Measurements from ENCODE around the gene TRPV3. TPM values are rescaled to one million over a fixed set of nuclear protein-coding genes. Genes with fewer than 3 reads are reported as not detected.

TRPV3 gene
- total RNA-seq, 6 experiments from 2014 or later: 0.07 to 0.66 (median 0.43) TPM; not detected in 1

GRCh38 chr17:3532106-3532858 lies 25.3 kb downstream of the TRPV3 start:
- Mint-ChIP-seq H3K27ac (no peak overlapping the region), H3K4me3 (no peak overlapping the region), H3K4me1 (ENCODE audit: low read depth) (no peaks in the 10 kb centered on the region), H3K27me3 (ENCODE audit: insufficient read depth) (peaks cover 10% of the 10 kb centered on the region), H3K36me3 (ENCODE audit: low read depth) (no peaks in the 10 kb centered on the region), H3K9me3 (peaks cover 3% of the 10 kb centered on the region; the same call in 1 of the 2 replicates)
- no peak for DNase-seq
- no peak for TF ChIP-seq CTCF (IDR thresholded peaks at IDR 0.05)

GRCh38 chr17:3531266-3532101 lies 26.1 kb downstream of the TRPV3 start:
- Mint-ChIP-seq H3K4me3 (no peak overlapping the region), H3K4me1 (ENCODE audit: low read depth) (no peaks in the 10 kb centered on the region)
- DNase-seq: no peak

GRCh38 chr17:3529817-3530741 lies 27.5 kb downstream of the TRPV3 start:
- TF ChIP-seq CTCF (IDR thresholded peaks at IDR 0.05): no peak
- Mint-ChIP-seq H3K4me1 (ENCODE audit: low read depth) (no peaks in the 10 kb centered on the region), H3K36me3 (ENCODE audit: low read depth) (no peaks in the 10 kb centered on the region), H3K9me3 (peaks cover 3% of the 10 kb centered on the region; the same call in 1 of the 2 replicates), H3K4me3 (no peak overlapping the region), H3K27ac (no peak overlapping the region), H3K27me3 (ENCODE audit: insufficient read depth) (peaks cover 14% of the 10 kb centered on the region)
- no peak for DNase-seq

More at GRCh38 chr17:3531266-3532101, 26.1 kb downstream of the TRPV3 start:
- no peak for TF ChIP-seq CTCF (IDR thresholded peaks at IDR 0.05)
- Mint-ChIP-seq H3K9me3 (peaks cover 3% of the 10 kb centered on the region; the same call in 1 of the 2 replicates), H3K27ac (no peak overlapping the region), H3K36me3 (ENCODE audit: low read depth) (no peaks in the 10 kb centered on the region), H3K27me3 (ENCODE audit: insufficient read depth) (peaks cover 11% of the 10 kb centered on the region)

GRCh38 chr17:3528880-3529511 lies 28.6 kb downstream of the TRPV3 start:
- no peaks in the 10 kb centered on the region for H3K4me1 Mint-ChIP-seq (ENCODE audit: low read depth)
- H3K27me3 Mint-ChIP-seq (ENCODE audit: insufficient read depth): peaks cover 12% of the 10 kb centered on the region
- no peaks in the 10 kb centered on the region for H3K36me3 Mint-ChIP-seq (ENCODE audit: low read depth)
- H3K9me3 Mint-ChIP-seq: peaks cover 3% of the 10 kb centered on the region; the same call in 1 of the 2 replicates
- TF ChIP-seq CTCF (IDR thresholded peaks at IDR 0.05): no peak
- H3K27ac Mint-ChIP-seq: no peak overlapping the region
- peak; percentile 5 for DNase-seq
- H3K4me3 Mint-ChIP-seq: no peak overlapping the region
